C4-2B (cell line): Measurements from ENCODE around the gene SLC7A10.
A peak's percentile ranks its signal among the peaks of the same experiment; 100 is the strongest.

ENCODE experiments used
- H3K27ac ChIP-seq: fragments of 450-650 bp; 2 replicates; pipeline ENCODE4 v1.5.1; 2017
- ZFX ChIP-seq: fragments of 450-650 bp; IDR thresholded peaks from 2 replicates; pipeline ENCODE4 v1.6.1; 2017
- TF ChIP-seq, protein P1 (sequence below): fragments of 450-650 bp; conservative IDR thresholded peaks from 2 replicates; pipeline ENCODE4 v1.5.1; 2017; ENCODE audit warnings: mild to moderate bottlenecking

The SLC7A10 gene

DNA sequence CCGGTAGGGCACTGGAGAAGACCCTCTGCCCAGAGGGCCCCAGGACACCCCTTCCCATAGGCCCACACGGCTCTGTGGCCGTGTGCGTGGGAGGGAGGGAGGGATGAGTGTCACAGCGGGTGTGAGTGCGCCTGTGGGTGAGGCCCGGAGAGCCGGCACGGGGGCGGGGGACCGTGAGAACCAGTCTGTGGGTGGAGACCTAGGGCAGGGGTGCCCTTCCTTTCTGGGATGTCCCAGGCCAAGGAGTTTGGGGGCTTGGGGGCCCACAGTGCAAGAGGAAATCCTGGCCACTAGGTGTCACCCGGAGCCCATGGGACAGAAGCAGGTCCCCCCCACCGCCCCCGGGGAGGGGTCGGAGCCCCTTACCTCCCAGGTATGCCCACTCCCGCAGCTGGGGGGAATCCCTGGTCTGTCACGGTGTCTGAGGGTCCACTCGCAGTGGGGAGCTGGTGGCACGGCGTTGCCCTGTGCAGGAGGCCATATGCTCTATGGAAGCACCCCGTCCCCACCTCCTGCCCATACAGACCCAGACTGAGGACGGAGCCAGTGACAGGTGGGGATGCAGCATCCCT is 16.0 kb upstream of the SLC7A10 start:
- TF ChIP-seq, protein P1, sequence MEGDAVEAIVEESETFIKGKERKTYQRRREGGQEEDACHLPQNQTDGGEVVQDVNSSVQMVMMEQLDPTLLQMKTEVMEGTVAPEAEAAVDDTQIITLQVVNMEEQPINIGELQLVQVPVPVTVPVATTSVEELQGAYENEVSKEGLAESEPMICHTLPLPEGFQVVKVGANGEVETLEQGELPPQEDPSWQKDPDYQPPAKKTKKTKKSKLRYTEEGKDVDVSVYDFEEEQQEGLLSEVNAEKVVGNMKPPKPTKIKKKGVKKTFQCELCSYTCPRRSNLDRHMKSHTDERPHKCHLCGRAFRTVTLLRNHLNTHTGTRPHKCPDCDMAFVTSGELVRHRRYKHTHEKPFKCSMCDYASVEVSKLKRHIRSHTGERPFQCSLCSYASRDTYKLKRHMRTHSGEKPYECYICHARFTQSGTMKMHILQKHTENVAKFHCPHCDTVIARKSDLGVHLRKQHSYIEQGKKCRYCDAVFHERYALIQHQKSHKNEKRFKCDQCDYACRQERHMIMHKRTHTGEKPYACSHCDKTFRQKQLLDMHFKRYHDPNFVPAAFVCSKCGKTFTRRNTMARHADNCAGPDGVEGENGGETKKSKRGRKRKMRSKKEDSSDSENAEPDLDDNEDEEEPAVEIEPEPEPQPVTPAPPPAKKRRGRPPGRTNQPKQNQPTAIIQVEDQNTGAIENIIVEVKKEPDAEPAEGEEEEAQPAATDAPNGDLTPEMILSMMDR = peak; percentile 86
- no peak for TF ChIP-seq ZFX
- no peak overlapping the region for H3K27ac ChIP-seq

DNA sequence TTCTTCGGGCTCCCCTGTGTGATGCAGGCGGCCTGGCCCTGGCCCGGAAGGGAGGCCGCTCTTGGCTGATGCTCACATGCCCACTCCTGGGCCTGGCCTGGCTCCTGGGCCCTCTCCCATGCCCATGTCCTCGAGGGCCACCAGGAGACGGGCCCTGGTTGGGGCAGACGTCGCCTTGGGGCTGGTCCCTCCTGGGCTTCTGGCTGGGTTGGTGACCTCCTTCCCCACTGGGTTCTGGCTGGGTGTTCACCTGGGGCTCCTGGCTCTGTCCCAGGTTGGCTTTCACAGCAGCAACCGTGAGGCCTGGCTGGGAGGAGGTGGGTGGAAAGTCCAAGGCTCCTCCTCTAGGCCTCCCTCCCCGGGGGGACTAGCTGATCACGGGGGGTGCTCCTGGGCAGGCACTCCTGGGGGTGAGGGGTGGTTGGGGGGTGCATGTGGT is 15.5 kb upstream of the SLC7A10 start:
- TF ChIP-seq ZFX = no peak
- TF ChIP-seq, protein P1 = no peak
- no peak overlapping the region for H3K27ac ChIP-seq

DNA sequence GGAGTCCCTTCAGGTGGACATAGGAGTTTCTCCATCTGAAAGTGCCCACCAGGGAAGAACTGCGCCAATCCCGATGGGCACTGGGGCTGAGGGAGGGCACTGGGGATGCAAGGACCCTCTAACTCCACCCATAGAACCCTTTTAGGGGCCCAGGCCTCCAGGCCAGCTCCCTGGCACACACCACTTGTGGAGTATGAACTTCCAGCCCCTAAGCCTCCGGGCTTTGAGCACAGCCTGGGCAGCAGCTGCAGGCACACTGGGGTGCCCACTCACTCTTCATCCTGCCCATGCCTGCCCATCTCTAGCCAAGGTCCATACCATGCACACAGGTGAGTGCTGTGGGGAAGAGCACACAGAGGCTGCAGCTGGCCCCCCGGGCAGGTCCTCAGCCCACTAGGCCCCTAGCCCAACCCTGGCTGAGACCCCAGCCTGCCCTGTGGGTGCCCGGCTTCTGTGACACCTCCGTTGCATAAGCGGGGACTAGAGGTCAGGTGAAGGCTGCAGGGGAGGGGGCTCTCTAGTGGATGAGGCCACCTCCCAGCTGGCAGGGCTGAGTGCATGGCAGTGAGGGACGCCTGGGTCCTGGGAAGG is 14.6 kb upstream of the SLC7A10 start:
- no peak for TF ChIP-seq ZFX
- TF ChIP-seq, protein P1 = no peak
- H3K27ac ChIP-seq = no peak overlapping the region

DNA sequence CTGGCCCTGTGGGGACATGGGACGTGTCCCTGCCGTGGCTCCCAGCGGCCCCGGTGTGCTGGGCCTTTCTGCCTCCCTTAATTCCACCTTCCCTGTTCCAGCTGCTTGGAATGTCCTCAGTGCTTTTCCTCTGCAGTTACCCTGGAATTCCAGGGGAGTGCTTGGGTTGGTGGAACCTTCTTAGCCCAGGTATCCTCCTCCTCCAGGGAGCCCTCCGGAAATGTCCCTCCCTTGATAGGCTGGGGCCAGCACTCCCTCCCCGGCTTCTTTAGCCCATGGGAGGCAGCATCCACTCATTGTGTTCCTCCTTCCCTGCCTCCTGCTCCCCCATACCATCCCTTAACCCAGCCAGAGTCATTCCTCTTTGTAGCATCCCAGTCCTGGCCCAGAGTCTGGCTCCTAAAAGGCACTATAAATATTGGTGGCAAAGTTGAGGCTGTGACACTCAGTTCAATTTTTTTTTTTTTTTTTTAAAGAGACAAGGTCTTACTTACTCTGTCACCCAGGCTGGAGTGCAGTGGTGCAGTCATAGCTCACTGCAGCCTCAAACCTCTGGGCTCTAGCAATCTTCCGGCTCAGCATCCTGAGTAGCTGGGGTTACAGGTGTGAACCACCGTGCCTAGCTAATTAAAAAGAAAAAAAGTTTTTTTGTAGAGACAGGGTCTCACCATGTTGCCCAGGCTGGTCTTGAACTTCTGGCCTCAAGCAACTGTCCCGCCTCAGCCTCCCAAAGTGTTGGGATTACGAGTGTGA is 13.7 kb upstream of the SLC7A10 start:
- H3K27ac ChIP-seq = no peak overlapping the region
- no peak for TF ChIP-seq ZFX
- TF ChIP-seq, protein P1 = no peak

DNA sequence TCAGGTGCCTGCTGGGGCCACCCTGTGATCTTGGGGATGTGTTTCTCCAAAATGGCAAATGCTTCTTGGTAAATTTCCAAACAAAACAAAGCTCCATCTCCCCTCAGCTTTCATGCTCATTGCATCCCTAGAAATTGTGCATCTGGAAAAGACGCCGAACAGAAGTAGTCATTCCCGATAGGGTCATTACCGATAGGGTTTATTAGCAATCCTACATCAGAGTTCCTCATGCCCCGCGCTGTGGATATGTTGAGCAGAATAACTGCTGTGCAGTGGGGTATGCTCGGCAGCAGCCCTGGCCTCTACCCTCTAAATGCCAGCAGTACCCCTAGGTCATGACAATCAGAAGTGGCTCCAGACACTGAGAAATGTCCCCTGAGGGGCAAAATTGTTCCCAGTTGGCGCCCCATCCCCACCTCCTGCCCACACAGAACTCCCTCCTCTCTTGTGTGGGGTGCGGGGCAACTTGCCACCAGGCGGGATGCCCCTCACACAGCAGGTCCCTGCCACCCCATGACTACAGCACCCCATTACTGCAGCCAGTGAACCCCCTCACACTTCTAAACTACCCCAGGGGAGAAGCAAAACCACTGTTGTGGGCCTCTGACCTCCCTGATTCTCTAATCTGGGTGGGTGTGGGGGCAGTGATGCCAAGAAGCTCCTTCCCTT is 13.0 kb upstream of the SLC7A10 start:
- no peak for TF ChIP-seq ZFX
- no peak overlapping the region for H3K27ac ChIP-seq

DNA sequence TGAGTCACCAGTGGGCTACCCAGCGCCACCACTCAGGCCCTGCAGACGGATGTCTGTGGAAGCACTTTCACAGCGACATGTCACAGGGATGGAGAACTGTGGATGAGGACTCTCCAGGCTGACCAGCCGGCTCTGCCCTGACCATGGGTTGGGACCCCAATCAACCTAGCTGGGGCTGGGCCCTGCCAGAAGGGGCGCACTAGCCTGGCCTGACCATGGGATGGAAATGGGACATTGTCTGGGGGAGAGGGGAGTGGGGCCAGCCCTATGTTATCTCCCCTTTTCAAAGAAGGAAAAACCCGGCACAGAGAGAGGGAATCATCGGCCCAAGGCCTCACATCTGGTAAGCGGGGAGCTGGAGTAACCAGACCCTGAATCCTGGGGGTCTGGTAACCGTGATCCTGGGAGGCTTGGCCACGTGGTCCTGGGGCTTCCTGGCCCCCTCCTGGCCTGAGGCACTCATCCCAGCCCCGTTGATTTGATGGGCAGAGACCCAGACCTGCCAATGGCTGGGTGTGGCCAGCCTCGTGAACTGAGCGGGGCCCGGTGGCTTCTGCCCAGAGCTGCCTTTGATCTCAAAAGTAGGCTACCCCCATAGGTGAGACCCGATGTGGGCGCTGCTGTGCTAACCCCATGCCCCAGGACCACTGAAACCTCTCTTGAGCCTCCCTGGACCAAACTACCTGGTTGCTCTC is 11.2 kb upstream of the SLC7A10 start:
- TF ChIP-seq, protein P1 = no peak
- no peak for TF ChIP-seq ZFX

DNA sequence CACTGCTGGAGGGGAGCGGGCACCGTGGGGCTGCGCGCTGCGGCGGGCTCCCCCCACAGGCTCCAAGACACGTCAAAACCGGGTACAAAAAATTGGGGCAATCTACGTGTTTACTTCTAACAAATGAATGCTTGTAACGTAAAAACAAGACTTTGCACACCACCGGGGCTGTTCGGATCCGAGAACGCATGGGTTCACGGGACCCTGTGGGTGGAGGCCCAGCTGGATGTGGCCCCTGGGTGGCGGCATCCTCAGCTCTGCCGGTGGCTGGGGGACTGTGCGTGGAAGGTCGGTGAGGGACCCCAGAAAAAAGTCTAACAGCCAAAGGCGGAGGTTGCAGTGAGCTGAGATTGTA is 10.3 kb upstream of the SLC7A10 start:
- TF ChIP-seq, protein P1 = no peak
- no peak for TF ChIP-seq ZFX
- H3K27ac ChIP-seq = no peak overlapping the region

More for the DNA sequence above, 11.2 kb upstream of the SLC7A10 start:
- no peak overlapping the region for H3K27ac ChIP-seq
